ENCODE data around the gene ZNF407.

DNA sequence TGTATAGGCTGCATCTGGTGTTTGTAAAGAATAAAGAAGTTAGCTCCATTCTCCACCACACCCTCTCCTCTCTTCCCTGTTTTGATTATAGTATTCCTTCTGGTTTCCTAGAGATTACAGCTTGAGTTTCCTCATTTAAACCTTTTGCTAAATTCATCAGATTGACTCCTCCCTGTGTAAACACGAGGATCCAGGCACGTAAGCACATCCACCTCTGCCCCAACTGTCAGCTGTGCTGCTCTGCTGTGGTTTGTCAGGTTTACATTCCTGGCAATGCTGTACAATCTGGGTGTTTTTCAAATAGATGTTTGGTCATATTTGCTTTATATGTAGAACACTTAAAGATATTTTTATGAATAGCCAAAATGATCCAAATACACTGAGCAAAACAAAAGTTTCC lies 308.5 kb downstream of the ZNF407 start:
- TF ChIP-seq, protein P1, sequence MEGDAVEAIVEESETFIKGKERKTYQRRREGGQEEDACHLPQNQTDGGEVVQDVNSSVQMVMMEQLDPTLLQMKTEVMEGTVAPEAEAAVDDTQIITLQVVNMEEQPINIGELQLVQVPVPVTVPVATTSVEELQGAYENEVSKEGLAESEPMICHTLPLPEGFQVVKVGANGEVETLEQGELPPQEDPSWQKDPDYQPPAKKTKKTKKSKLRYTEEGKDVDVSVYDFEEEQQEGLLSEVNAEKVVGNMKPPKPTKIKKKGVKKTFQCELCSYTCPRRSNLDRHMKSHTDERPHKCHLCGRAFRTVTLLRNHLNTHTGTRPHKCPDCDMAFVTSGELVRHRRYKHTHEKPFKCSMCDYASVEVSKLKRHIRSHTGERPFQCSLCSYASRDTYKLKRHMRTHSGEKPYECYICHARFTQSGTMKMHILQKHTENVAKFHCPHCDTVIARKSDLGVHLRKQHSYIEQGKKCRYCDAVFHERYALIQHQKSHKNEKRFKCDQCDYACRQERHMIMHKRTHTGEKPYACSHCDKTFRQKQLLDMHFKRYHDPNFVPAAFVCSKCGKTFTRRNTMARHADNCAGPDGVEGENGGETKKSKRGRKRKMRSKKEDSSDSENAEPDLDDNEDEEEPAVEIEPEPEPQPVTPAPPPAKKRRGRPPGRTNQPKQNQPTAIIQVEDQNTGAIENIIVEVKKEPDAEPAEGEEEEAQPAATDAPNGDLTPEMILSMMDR (IDR thresholded peaks at IDR 0.05) = no peak
- no peak for TF ChIP-seq POLR2A (IDR thresholded peaks at IDR 0.05)

Data from adrenal gland (tissue), 5 donors.